ENCODE results near the gene MEGF8.

The MEGF8 gene

GRCh38 chr19:42344336-42344893 lies 19.0 kb downstream of the MEGF8 start:
- H3K9ac ChIP-seq (ENCODE audit: low read depth, low read length), result no peak overlapping the region
- H3K4me1 ChIP-seq (ENCODE audit: control insufficient read depth, insufficient read depth, low read length), result no peaks in the 10 kb centered on the region
- H3K36me3 ChIP-seq (ENCODE audit: control insufficient read depth, insufficient read depth, low read length), result peaks cover 5% of the 10 kb centered on the region
- no peaks in the 10 kb centered on the region for H3K9me3 ChIP-seq (ENCODE audit: control insufficient read depth, insufficient read depth, low read length)
- H3K27me3 ChIP-seq (ENCODE audit: control insufficient read depth, insufficient read depth, low read length), result no peaks in the 10 kb centered on the region
- no peak overlapping the region for H3K4me3 ChIP-seq (ENCODE audit: low read depth, low read length)

GRCh38 chr19:42345191-42345812 lies 19.9 kb downstream of the MEGF8 start:
- no peak overlapping the region for H3K9ac ChIP-seq (ENCODE audit: low read depth, low read length)
- H3K4me1 ChIP-seq (ENCODE audit: control insufficient read depth, insufficient read depth, low read length), result no peaks in the 10 kb centered on the region
- H3K27me3 ChIP-seq (ENCODE audit: control insufficient read depth, insufficient read depth, low read length), result no peaks in the 10 kb centered on the region
- no peak overlapping the region for H3K4me3 ChIP-seq (ENCODE audit: low read depth, low read length)
- H3K9me3 ChIP-seq (ENCODE audit: control insufficient read depth, insufficient read depth, low read length), result no peaks in the 10 kb centered on the region
- H3K36me3 ChIP-seq (ENCODE audit: control insufficient read depth, insufficient read depth, low read length), result peaks cover 7% of the 10 kb centered on the region

DNA sequence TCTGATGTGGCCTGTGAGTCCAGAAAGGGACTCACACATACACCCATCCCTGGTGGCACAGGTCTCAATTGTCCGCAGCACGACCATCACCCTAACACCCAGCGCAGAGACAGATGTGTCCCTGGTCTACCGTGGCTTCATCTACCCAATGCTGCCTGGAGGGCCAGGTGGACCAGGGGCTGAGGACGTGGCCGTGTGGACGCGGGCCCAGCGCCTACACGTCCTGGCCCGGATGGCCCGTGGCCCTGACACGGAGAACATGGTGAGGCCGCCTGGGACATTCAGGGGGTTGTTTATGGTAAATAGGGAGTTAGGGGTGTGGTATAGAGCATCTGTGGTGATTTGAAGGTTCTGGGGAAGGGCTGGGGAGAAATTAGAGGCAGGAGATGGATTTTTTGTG lies 22.8 kb downstream of the MEGF8 start:
- Histone ChIP-seq H3K9me3 (ENCODE audit: control insufficient read depth, insufficient read depth, low read length) (no peaks in the 10 kb centered on the region), H3K9ac (ENCODE audit: low read depth, low read length) (no peak overlapping the region), H3K27me3 (ENCODE audit: control insufficient read depth, insufficient read depth, low read length) (no peaks in the 10 kb centered on the region), H3K4me3 (ENCODE audit: low read depth, low read length) (no peak overlapping the region), H3K36me3 (ENCODE audit: control insufficient read depth, insufficient read depth, low read length) (peaks cover 18% of the 10 kb centered on the region), H3K4me1 (ENCODE audit: control insufficient read depth, insufficient read depth, low read length) (no peaks in the 10 kb centered on the region)

GRCh38 chr19:42349378-42350107 lies 24.1 kb downstream of the MEGF8 start:
- no peaks in the 10 kb centered on the region for H3K27me3 ChIP-seq (ENCODE audit: control insufficient read depth, insufficient read depth, low read length)
- H3K4me3 ChIP-seq (ENCODE audit: low read depth, low read length), result no peak overlapping the region
- no peak overlapping the region for H3K9ac ChIP-seq (ENCODE audit: low read depth, low read length)
- peaks cover 18% of the 10 kb centered on the region for H3K36me3 ChIP-seq (ENCODE audit: control insufficient read depth, insufficient read depth, low read length)
- no peaks in the 10 kb centered on the region for H3K4me1 ChIP-seq (ENCODE audit: control insufficient read depth, insufficient read depth, low read length)
- no peaks in the 10 kb centered on the region for H3K9me3 ChIP-seq (ENCODE audit: control insufficient read depth, insufficient read depth, low read length)

- H3K9ac ChIP-seq (ENCODE audit: low read depth, low read length), result no peak overlapping the region
- no peaks in the 10 kb centered on the region for H3K27me3 ChIP-seq (ENCODE audit: control insufficient read depth, insufficient read depth, low read length)
- H3K4me1 ChIP-seq (ENCODE audit: control insufficient read depth, insufficient read depth, low read length), result no peaks in the 10 kb centered on the region
- H3K4me3 ChIP-seq (ENCODE audit: low read depth, low read length), result no peak overlapping the region
- H3K9me3 ChIP-seq (ENCODE audit: control insufficient read depth, insufficient read depth, low read length), result no peaks in the 10 kb centered on the region
- peaks cover 17% of the 10 kb centered on the region for H3K36me3 ChIP-seq (ENCODE audit: control insufficient read depth, insufficient read depth, low read length)
Measured at GRCh38 chr19:42350417-42350816, 25.0 kb downstream of the MEGF8 start.

GRCh38 chr19:42351079-42351735 lies 25.8 kb downstream of the MEGF8 start:
- H3K36me3 ChIP-seq (ENCODE audit: control insufficient read depth, insufficient read depth, low read length), result peaks cover 18% of the 10 kb centered on the region
- no peaks in the 10 kb centered on the region for H3K4me1 ChIP-seq (ENCODE audit: control insufficient read depth, insufficient read depth, low read length)
- H3K9ac ChIP-seq (ENCODE audit: low read depth, low read length), result no peak overlapping the region
- no peak overlapping the region for H3K4me3 ChIP-seq (ENCODE audit: low read depth, low read length)
- no peaks in the 10 kb centered on the region for H3K9me3 ChIP-seq (ENCODE audit: control insufficient read depth, insufficient read depth, low read length)
- no peaks in the 10 kb centered on the region for H3K27me3 ChIP-seq (ENCODE audit: control insufficient read depth, insufficient read depth, low read length)

- Histone ChIP-seq H3K27me3 (ENCODE audit: control insufficient read depth, insufficient read depth, low read length) (no peaks in the 10 kb centered on the region), H3K36me3 (ENCODE audit: control insufficient read depth, insufficient read depth, low read length) (peaks cover 28% of the 10 kb centered on the region), H3K4me1 (ENCODE audit: control insufficient read depth, insufficient read depth, low read length) (no peaks in the 10 kb centered on the region), H3K9me3 (ENCODE audit: control insufficient read depth, insufficient read depth, low read length) (no peaks in the 10 kb centered on the region), H3K4me3 (ENCODE audit: low read depth, low read length) (no peak overlapping the region), H3K9ac (ENCODE audit: low read depth, low read length) (no peak overlapping the region)
Measured at GRCh38 chr19:42352301-42353259, 27.1 kb downstream of the MEGF8 start.

GRCh38 chr19:42353341-42354015 lies 28.0 kb downstream of the MEGF8 start:
- H3K36me3 ChIP-seq (ENCODE audit: control insufficient read depth, insufficient read depth, low read length), result peaks cover 36% of the 10 kb centered on the region

DNA sequence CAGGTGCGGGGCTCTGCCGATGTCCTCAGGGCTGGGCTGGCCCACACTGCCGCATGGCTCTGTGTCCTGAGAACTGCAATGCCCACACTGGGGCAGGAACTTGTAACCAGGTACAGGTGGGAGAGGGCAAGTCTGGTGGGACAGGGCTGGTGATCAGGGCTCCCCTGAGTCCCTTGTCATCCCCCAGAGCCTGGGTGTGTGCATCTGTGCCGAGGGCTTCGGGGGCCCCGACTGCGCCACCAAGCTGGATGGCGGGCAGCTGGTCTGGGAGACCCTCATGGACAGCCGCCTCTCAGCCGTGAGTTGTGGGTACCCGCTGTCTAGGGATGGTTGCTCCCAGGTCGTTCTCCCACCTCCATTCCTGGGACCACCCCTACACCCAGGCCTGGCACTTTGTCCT lies 30.5 kb downstream of the MEGF8 start:
- Histone ChIP-seq H3K36me3 (ENCODE audit: control insufficient read depth, insufficient read depth, low read length) (peaks cover 34% of the 10 kb centered on the region), H3K27me3 (ENCODE audit: control insufficient read depth, insufficient read depth, low read length) (no peaks in the 10 kb centered on the region), H3K9ac (ENCODE audit: low read depth, low read length) (no peak overlapping the region), H3K4me3 (ENCODE audit: low read depth, low read length) (no peak overlapping the region), H3K4me1 (ENCODE audit: control insufficient read depth, insufficient read depth, low read length) (no peaks in the 10 kb centered on the region), H3K9me3 (ENCODE audit: control insufficient read depth, insufficient read depth, low read length) (no peaks in the 10 kb centered on the region)

More at GRCh38 chr19:42353341-42354015, 28.0 kb downstream of the MEGF8 start:
- Histone ChIP-seq H3K9ac (ENCODE audit: low read depth, low read length) (no peak overlapping the region), H3K27me3 (ENCODE audit: control insufficient read depth, insufficient read depth, low read length) (no peaks in the 10 kb centered on the region), H3K9me3 (ENCODE audit: control insufficient read depth, insufficient read depth, low read length) (no peaks in the 10 kb centered on the region), H3K4me1 (ENCODE audit: control insufficient read depth, insufficient read depth, low read length) (no peaks in the 10 kb centered on the region), H3K4me3 (ENCODE audit: low read depth, low read length) (no peak overlapping the region)

DNA sequence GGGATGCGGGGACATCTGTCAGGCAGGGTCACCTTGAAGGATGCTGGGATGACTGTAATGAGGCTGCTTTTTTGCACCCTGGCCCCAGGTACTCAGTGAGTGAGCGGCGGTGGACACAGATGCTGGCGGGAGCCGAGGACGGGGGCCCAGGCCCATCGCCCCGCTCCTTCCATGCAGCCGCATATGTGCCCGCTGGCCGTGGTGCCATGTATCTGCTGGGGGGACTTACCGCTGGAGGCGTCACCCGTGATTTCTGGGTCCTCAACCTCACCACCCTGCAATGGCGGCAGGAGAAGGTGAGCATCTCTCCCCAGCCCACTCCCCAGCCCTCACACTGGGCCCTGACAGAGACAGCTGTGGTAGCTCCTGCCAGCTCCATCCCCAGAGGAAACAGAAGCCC lies 31.3 kb downstream of the MEGF8 start:
- H3K4me1 ChIP-seq (ENCODE audit: control insufficient read depth, insufficient read depth, low read length), result no peaks in the 10 kb centered on the region
- H3K9me3 ChIP-seq (ENCODE audit: control insufficient read depth, insufficient read depth, low read length), result no peaks in the 10 kb centered on the region
- peaks cover 31% of the 10 kb centered on the region for H3K36me3 ChIP-seq (ENCODE audit: control insufficient read depth, insufficient read depth, low read length)
- no peak overlapping the region for H3K9ac ChIP-seq (ENCODE audit: low read depth, low read length)
- no peak overlapping the region for H3K4me3 ChIP-seq (ENCODE audit: low read depth, low read length)
- no peaks in the 10 kb centered on the region for H3K27me3 ChIP-seq (ENCODE audit: control insufficient read depth, insufficient read depth, low read length)

GRCh38 chr19:42357290-42357689 lies 31.9 kb downstream of the MEGF8 start:
- no peaks in the 10 kb centered on the region for H3K4me1 ChIP-seq (ENCODE audit: control insufficient read depth, insufficient read depth, low read length)
- no peaks in the 10 kb centered on the region for H3K27me3 ChIP-seq (ENCODE audit: control insufficient read depth, insufficient read depth, low read length)
- no peak overlapping the region for H3K9ac ChIP-seq (ENCODE audit: low read depth, low read length)
- H3K9me3 ChIP-seq (ENCODE audit: control insufficient read depth, insufficient read depth, low read length), result no peaks in the 10 kb centered on the region
- no peak overlapping the region for H3K4me3 ChIP-seq (ENCODE audit: low read depth, low read length)
- H3K36me3 ChIP-seq (ENCODE audit: control insufficient read depth, insufficient read depth, low read length), result peaks cover 33% of the 10 kb centered on the region

Measured in iPS-15b (cell line).